ENCODE data around the gene IQGAP2.

Gene IQGAP2

DNA sequence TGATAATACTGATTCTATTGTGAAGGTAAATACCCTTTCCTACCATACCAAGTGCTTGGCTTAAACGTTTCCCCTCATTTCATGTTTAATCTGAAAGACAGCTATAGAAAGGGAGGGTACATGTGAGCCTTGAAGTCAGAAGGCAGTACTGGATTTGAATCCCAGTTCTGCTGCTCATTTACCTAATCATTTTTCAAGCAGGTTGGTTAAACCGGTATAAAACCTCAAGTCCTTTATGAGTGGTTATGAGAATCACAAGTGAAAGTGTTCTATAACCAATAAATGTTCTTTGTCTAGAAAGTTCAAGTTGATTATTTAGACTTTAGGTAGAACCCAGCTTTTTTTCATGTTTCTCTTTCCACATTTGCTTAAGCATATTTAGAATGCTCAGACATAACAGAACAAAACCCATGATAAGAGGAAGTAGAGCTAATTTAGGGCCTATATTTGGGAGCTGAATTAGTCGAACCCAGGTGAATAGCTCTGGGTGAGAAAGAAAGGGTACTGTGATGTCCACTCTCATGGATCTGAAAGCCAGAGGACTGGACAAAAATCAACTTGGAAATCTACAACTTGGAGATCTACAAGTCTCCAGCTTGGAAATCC is 249.8 kb downstream of the IQGAP2 start:
- Histone ChIP-seq H3K9ac (ENCODE audit: low read depth, low read length, poor library complexity, severe bottlenecking) (no peak overlapping the region), H3K27me3 (ENCODE audit: insufficient read depth, low read length, poor library complexity, severe bottlenecking) (no peaks in the 10 kb centered on the region), H2AFZ (ENCODE audit: low read length) (no peak overlapping the region), H3K36me3 (ENCODE audit: insufficient read depth, low read length) (peaks cover 59% of the 10 kb centered on the region), H3K4me3 (ENCODE audit: low read length, poor library complexity, severe bottlenecking) (no peak overlapping the region), H3K9me2 (replicated peaks; ENCODE audit: low read depth, low read length) (no peaks in the 10 kb centered on the region), H3K79me2 (ENCODE audit: insufficient read depth, low read length) (no peaks in the 10 kb centered on the region), H4K20me1 (ENCODE audit: insufficient read depth, low read length, poor library complexity, severe bottlenecking) (no peaks in the 10 kb centered on the region), H3K9me3 (ENCODE audit: insufficient read depth, low read depth, low read length) (peaks cover 20% of the 10 kb centered on the region), H3K4me1 (ENCODE audit: insufficient read depth, low read length, poor library complexity, severe bottlenecking) (peaks cover 6% of the 10 kb centered on the region), H3F3A (ENCODE audit: low read depth) (no peaks in the 10 kb centered on the region), H3K4me2 (ENCODE audit: low read depth, low read length, poor library complexity, severe bottlenecking) (no peak overlapping the region)
- TF ChIP-seq, protein P1, sequence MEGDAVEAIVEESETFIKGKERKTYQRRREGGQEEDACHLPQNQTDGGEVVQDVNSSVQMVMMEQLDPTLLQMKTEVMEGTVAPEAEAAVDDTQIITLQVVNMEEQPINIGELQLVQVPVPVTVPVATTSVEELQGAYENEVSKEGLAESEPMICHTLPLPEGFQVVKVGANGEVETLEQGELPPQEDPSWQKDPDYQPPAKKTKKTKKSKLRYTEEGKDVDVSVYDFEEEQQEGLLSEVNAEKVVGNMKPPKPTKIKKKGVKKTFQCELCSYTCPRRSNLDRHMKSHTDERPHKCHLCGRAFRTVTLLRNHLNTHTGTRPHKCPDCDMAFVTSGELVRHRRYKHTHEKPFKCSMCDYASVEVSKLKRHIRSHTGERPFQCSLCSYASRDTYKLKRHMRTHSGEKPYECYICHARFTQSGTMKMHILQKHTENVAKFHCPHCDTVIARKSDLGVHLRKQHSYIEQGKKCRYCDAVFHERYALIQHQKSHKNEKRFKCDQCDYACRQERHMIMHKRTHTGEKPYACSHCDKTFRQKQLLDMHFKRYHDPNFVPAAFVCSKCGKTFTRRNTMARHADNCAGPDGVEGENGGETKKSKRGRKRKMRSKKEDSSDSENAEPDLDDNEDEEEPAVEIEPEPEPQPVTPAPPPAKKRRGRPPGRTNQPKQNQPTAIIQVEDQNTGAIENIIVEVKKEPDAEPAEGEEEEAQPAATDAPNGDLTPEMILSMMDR (conservative IDR thresholded peaks at IDR 0.05; ENCODE audit: low read length), result no peak
- TF ChIP-seq EZH2phosphoT487 (IDR thresholded peaks at IDR 0.05; ENCODE audit: borderline replicate concordance), result no peak

DNA sequence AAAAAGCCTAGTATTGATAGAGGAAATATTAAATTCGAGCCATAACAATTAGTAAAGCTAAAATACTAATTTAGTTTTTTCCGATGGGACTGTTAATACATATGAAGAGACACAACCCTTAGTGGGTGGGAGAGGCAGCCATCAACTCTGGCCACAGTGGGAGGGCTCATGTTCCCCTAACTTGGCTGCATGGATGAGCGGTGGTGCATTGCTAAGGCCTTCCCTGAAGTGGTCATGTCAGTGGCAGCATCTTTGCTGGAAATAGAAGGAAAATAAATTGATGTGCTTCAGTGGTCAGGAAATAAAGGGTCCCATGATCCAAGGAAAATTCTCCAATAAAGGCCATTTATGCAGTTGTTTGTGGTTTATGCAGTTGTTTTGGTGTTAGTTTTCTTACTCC is 254.0 kb downstream of the IQGAP2 start:
- H3K4me2 ChIP-seq (ENCODE audit: low read depth, low read length, poor library complexity, severe bottlenecking), result no peak overlapping the region
- peaks cover 65% of the 10 kb centered on the region for H3K36me3 ChIP-seq (ENCODE audit: insufficient read depth, low read length)
- H3K4me1 ChIP-seq (ENCODE audit: insufficient read depth, low read length, poor library complexity, severe bottlenecking), result peaks cover 16% of the 10 kb centered on the region
- H4K20me1 ChIP-seq (ENCODE audit: insufficient read depth, low read length, poor library complexity, severe bottlenecking), result no peaks in the 10 kb centered on the region
- no peaks in the 10 kb centered on the region for H3K9me3 ChIP-seq (ENCODE audit: insufficient read depth, low read depth, low read length)
- H3K4me3 ChIP-seq (ENCODE audit: low read length, poor library complexity, severe bottlenecking), result no peak overlapping the region
- no peak overlapping the region for H3K9ac ChIP-seq (ENCODE audit: low read depth, low read length, poor library complexity, severe bottlenecking)
- no peak overlapping the region for H2AFZ ChIP-seq (ENCODE audit: low read length)
- no peaks in the 10 kb centered on the region for H3F3A ChIP-seq (ENCODE audit: low read depth)
- no peak for TF ChIP-seq EZH2phosphoT487 (IDR thresholded peaks at IDR 0.05; ENCODE audit: borderline replicate concordance)
- TF ChIP-seq, protein P1 (conservative IDR thresholded peaks at IDR 0.05; ENCODE audit: low read length), result no peak
- H3K9me2 ChIP-seq (replicated peaks; ENCODE audit: low read depth, low read length), result no peaks in the 10 kb centered on the region
- no peaks in the 10 kb centered on the region for H3K79me2 ChIP-seq (ENCODE audit: insufficient read depth, low read length)
- H3K27me3 ChIP-seq (ENCODE audit: insufficient read depth, low read length, poor library complexity, severe bottlenecking), result no peaks in the 10 kb centered on the region

DNA sequence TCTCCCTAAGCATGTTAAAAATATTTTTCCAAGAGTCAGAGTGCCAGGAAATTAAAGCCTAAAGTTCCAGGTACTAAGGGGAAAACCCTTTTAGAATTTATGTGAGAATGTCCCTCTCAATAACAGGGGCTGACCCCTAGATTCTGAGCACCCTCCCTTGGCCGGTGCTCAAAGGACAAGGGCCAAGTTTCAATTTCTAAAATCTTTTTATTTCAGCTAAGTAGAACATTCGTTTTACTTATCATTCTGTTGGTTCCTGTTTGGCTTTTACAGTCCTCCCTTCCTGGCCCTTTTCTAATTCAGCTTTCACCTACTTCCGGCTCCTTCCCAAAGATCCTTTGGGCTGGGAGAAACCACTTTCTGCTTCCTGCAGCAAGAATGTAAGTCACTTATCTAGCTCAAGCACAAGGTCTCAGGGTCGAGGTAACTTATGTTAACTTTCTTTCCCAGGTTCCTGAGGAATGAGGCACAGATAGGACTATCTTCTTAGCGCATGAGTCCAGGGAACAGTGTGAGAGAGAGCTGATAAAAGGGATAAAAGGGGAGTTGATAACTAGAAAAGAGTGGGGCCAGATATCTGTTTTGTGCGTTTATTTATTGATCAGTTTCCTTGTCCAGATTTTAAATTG is 254.7 kb downstream of the IQGAP2 start:
- H3K4me2 ChIP-seq (ENCODE audit: low read depth, low read length, poor library complexity, severe bottlenecking), result no peak overlapping the region

More for the DNA sequence above, 254.7 kb downstream of the IQGAP2 start:
- Histone ChIP-seq H4K20me1 (ENCODE audit: insufficient read depth, low read length, poor library complexity, severe bottlenecking) (no peaks in the 10 kb centered on the region), H3K36me3 (ENCODE audit: insufficient read depth, low read length) (peaks cover 65% of the 10 kb centered on the region), H3K9me3 (ENCODE audit: insufficient read depth, low read depth, low read length) (no peaks in the 10 kb centered on the region), H2AFZ (ENCODE audit: low read length) (no peak overlapping the region), H3K4me3 (ENCODE audit: low read length, poor library complexity, severe bottlenecking) (no peak overlapping the region), H3K9me2 (replicated peaks; ENCODE audit: low read depth, low read length) (no peaks in the 10 kb centered on the region), H3K9ac (ENCODE audit: low read depth, low read length, poor library complexity, severe bottlenecking) (no peak overlapping the region), H3F3A (ENCODE audit: low read depth) (no peaks in the 10 kb centered on the region), H3K4me1 (ENCODE audit: insufficient read depth, low read length, poor library complexity, severe bottlenecking) (peaks cover 16% of the 10 kb centered on the region), H3K27me3 (ENCODE audit: insufficient read depth, low read length, poor library complexity, severe bottlenecking) (no peaks in the 10 kb centered on the region), H3K79me2 (ENCODE audit: insufficient read depth, low read length) (no peaks in the 10 kb centered on the region)
- no peak for TF ChIP-seq EZH2phosphoT487 (IDR thresholded peaks at IDR 0.05; ENCODE audit: borderline replicate concordance)
- TF ChIP-seq, protein P1 (conservative IDR thresholded peaks at IDR 0.05; ENCODE audit: low read length), result no peak
